Astrocyte of the cerebellum (primary cell): Measurements from ENCODE around the gene STRBP.
"Not testable (repeated sequence)": the region's sequence is repeated elsewhere in the genome, so short reads cannot be mapped to it uniquely, and the experiment has no call there.

ENCODE experiments used
- DNase-seq: peaks from one replicate; pipeline ENCODE4 v3.0.0-alpha.2; 2011; ENCODE audit warnings: low read depth
- H3K4me3 ChIP-seq: 2 replicates; pipeline ENCODE4 v1.5.1; 2011; ENCODE audit warnings: mild to moderate bottlenecking, low read depth, low read length, moderate library complexity
- in situ Hi-C: cut with HindIII; loops from 2 replicates; pipeline ENCODE4 v1.10.0; 2017; ENCODE audit warnings: low sequenced_read_pairs
- TF ChIP-seq, protein P1 (sequence below): IDR thresholded peaks from 2 replicates; pipeline ENCODE4 v1.5.1; 2012; ENCODE audit warnings: low read length, low read depth, moderate library complexity, mild to moderate bottlenecking; ENCODE audit errors: missing control alignments

The STRBP gene

DNA sequence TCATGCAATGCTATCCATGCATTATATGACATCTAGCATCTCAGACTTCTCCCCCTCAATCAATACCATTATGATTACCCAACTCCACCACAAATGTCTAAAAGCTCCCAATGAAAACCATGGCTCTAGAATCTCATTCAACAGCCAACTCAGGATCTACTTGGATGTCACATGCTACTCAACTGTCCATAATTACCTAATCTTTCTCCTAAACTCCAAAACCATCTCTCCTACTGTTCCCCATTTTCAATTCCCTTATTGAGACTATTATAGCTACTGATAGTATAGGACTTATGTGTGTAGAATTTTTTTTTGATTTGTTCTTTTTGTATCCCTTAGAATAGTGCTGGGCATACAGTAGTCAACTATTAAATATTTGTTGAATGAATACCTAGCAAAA lies 8.2 kb upstream of the STRBP start:
- no peak overlapping the region for H3K4me3 ChIP-seq
- no peak for DNase-seq
- in situ Hi-C loops = no loop called here
- TF ChIP-seq, protein P1, sequence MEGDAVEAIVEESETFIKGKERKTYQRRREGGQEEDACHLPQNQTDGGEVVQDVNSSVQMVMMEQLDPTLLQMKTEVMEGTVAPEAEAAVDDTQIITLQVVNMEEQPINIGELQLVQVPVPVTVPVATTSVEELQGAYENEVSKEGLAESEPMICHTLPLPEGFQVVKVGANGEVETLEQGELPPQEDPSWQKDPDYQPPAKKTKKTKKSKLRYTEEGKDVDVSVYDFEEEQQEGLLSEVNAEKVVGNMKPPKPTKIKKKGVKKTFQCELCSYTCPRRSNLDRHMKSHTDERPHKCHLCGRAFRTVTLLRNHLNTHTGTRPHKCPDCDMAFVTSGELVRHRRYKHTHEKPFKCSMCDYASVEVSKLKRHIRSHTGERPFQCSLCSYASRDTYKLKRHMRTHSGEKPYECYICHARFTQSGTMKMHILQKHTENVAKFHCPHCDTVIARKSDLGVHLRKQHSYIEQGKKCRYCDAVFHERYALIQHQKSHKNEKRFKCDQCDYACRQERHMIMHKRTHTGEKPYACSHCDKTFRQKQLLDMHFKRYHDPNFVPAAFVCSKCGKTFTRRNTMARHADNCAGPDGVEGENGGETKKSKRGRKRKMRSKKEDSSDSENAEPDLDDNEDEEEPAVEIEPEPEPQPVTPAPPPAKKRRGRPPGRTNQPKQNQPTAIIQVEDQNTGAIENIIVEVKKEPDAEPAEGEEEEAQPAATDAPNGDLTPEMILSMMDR = no peak

DNA sequence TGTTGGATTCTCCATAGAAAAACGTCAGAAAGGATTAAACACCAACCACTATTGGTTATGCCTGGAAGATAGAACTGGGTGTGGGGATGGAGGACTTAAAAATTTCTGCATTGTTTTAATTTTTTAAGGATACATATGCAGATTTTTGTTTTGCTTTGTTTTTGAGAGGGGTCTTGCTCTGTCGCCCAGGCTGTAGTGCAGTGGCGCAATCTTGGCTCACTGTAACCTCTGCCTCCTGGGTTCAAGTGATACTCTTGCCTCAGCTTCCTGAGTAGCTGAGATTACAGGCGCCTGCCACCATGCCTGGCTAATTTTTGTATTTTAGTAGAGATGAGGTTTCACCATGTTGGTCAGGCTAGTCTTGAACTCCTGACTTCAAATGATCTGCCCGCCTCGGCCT lies 2.7 kb upstream of the STRBP start:
- H3K4me3 ChIP-seq, DNase-seq, in situ Hi-C loops: not testable (repeated sequence)

DNA sequence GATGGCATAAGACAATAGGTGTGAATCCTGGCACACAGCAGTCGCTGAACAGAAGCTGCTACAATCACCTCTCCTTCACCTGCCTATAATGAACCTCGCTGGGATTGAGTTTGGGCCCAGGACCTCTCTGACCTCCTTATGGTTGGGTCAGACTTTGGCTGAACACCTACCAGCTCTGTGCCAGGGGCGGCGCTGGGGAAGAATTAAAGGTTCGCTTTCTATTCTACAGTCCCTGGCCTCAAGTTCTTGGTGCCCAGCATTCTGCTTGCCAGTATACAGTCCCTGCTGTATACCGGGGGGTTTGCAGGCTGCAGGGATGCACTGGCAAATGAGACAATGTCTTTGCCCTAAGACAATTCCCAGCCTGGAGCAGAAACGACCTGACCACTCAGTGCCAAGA lies 895 bp upstream of the STRBP start:
- H3K4me3 ChIP-seq = peak overlapping the region; percentile 56
- in situ Hi-C loops = no loop called here
- DNase-seq = no peak
- TF ChIP-seq, protein P1 = no peak

DNA sequence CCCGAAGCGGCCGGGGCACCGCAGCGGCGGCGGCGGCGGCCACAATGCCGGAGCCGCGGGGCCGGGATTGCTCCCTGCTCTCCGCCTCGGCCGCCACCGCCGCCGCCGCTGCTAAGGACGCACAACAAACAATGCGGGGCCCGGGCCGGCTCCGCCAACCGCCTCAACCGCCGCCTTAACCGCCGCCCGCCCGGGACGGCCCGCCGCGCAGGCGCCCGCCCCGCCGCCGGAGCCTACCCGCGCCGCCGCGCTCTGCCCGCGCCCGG lies 254 bp downstream of the STRBP start:
- TF ChIP-seq, protein P1 = no peak
- in situ Hi-C loops = no loop called here
- no peak for DNase-seq
- H3K4me3 ChIP-seq = peak overlapping the region; percentile 56

DNA sequence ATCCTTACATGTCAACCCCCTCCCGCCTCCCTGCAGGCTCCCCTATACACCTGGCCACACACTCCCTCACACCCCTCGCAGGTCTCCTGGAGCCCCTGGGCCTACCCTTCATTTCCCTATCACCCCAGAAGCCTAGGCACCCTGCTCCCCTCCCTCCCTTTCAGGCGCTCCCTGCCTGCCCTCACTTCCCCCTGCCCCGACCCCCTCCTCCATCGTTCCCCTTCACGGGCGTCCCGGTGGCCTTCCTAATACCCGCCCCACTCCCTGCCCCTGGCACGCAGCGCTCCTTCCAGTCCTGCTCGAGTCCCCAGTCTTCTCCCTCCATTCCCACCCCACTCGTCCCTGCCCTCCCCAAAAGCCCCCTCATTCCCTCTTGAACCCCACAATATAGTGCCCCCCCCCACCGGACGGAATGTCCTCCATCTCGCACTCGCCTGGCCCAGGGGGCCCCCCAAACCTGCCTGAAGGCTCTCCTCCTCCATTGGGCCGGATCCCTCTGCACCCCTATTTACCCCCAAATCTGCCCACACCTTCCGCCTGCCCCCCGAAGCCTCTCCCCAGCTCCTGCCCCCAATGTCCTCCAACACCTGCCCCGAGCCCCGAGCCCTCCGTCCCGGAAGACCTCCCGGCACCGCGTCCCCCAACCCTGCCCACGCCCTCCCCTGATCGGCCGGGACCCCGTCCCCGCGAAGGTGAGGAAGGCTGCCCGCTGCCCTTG lies 746 bp downstream of the STRBP start:
- peak overlapping the region; percentile 56 for H3K4me3 ChIP-seq
- in situ Hi-C loops = no loop called here
- no peak for DNase-seq
- TF ChIP-seq, protein P1 = no peak

DNA sequence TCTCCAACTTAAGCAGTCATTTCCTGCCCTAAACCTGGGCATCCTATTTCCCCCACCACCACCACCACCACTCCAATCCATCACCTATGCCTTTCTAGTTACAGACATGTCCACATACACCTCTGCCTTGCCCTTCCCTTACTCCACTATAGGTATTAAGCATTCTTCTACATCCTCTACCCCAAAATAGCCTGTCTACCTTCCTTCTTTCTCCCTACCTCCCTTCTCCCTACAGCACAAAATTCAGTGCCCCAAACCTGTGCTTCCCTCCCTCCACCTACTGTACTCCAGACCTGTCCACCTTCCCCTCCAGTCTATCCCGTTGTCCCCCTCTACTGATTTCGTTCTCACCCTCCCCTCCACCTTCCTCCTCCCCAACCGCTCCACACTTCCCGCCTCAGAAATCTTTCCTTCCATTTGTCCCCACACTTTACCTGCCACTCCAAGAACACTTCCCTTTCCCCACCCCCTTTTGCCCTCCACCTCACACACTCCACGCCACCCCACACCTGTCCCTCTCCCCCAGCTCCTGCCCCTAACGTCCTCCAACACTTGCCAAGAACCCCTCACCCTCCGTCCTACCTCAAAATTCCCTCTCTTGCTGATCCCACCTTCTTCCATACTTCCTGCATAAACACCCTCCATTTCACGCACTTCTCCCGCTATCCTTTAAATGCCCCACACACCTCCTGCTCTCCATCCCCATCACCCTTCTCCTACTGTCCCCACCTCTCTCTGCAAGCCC lies 1.6 kb downstream of the STRBP start:
- TF ChIP-seq, protein P1 = no peak
- H3K4me3 ChIP-seq = no peak overlapping the region
- in situ Hi-C loops = no loop called here
- DNase-seq = no peak

DNA sequence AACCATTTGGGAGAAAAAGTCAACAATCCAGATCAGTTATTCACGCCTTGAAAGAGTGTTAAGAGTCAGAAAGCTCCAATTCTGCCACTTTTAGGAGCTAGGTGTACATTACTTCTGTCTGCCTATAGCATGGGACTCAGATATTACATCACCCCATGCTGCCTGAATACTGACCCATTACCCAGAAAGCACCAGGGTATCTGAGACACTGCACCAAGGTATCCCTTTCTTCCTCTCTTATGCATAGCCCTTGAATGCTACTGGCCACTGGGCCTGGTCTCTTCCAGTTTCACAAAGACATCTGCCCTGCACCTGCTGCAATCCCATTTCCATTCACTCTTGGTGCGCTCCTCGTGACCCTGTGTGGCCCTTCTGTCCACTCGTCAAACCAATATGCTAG lies 2.6 kb downstream of the STRBP start:
- TF ChIP-seq, protein P1 = no peak
- in situ Hi-C loops = no loop called here
- no peak overlapping the region for H3K4me3 ChIP-seq
- no peak for DNase-seq
